Tibial nerve (tissue), 4 donors: ENCODE data around the gene SMAD6. TPM values are rescaled to one million over a fixed set of nuclear protein-coding genes. Genes with fewer than 3 reads are reported as not detected.

Experiments used
- DNase-seq, 2 donors: peaks; one replicate each; pipeline ENCODE4 v3.0.0-alpha.2; 2019; ENCODE audit warnings: low spot score in 2 of 2
- H3K27ac ChIP-seq, 4 donors: fragments of 200-600 bp; sonication (generic) in 3 of 4; one replicate each; pipeline ENCODE4 v1.5.1; 2017 to 2019; ENCODE audit warnings: mild to moderate bottlenecking in 1 of 4
- H3K27me3 ChIP-seq, 2 donors: fragments of 200-600 bp; sonication (generic) in 1 of 2; one replicate each; pipeline versions ENCODE4 v1.5.1 to v1.6.0; 2017 to 2019
- H3K36me3 ChIP-seq, 3 donors: fragments of 200-600 bp; sonication (generic); one replicate each; pipeline ENCODE4 v1.5.1; 2018 to 2019
- H3K4me1 ChIP-seq, 4 donors: fragments of 200-600 bp; sonication (generic) in 3 of 4; one replicate each; pipeline ENCODE4 v1.5.1; 2017 to 2019
- H3K4me3 ChIP-seq, 4 donors: fragments of 200-600 bp; sonication (generic) in 3 of 4; one replicate each; pipeline ENCODE4 v1.5.1; 2017 to 2019; ENCODE audit warnings: mild to moderate bottlenecking in 1 of 4, moderate library complexity in 1 of 4
- H3K9me3 ChIP-seq, 4 donors: fragments of 200-600 bp; sonication (generic) in 3 of 4; one replicate each; pipeline ENCODE4 v1.5.1; 2017 to 2019
- CTCF ChIP-seq, 5 experiments: fragments of 200-600 bp in 3 of 5; fragments of 450-650 bp in 2 of 5; sonication (generic) in 3 of 5; IDR thresholded peaks; one replicate each; pipeline ENCODE4 v1.5.1; 2016 to 2019; ENCODE audit warnings: antibody characterized with exemption in 5 of 5, mild to moderate bottlenecking in 3 of 5, moderate library complexity in 2 of 5
- EP300 ChIP-seq, 2 donors: sonication (generic); formaldehyde crosslinking; IDR thresholded peaks; one replicate each; pipeline ENCODE4 v1.6.1; 2017; ENCODE audit warnings: antibody characterized with exemption in 2 of 2, mild to moderate bottlenecking in 1 of 2
- POLR2A ChIP-seq, 2 donors: fragments of 450-650 bp; IDR thresholded peaks; one replicate each; pipeline ENCODE4 v1.6.1; 2017; ENCODE audit warnings: antibody characterized with exemption in 2 of 2, mild to moderate bottlenecking in 2 of 2, moderate library complexity in 2 of 2
- WGBS, 2 donors: methylation state at CpG; one replicate each; pipeline ENCODE4 v1.1.5; 2018; 5-methylcytosine and 5-hydroxymethylcytosine counted together
- total RNA-seq, 4 donors: library from RNA; depleted of rRNA; stranded (reverse); fragments of >200 nt; gene quantifications; one replicate each; pipeline ENCODE4 v1.1.0, GENCODE V29; 2016

Gene SMAD6
- total RNA-seq, 4 donors from 2014 or later: 41.9 to 57.2 (median 48.6) TPM

GRCh38 chr15:66700412-66700801, 1.6 kb upstream of the SMAD6 start:
- peak overlapping the region; percentile 51 to 84 (median 68) for H3K4me3 ChIP-seq

GRCh38 chr15:66700802-66701421, 1.1 kb upstream of the SMAD6 start:
- no peaks in the 10 kb centered on the region for H3K27me3 ChIP-seq
- H3K4me1 ChIP-seq: peaks cover 0 to 39% (median 16%) of the 10 kb centered on the region in 4 donors
- peak overlapping the region; percentile 58 to 89 (median 85) for H3K27ac ChIP-seq
- no peaks in the 10 kb centered on the region for H3K9me3 ChIP-seq
- TF ChIP-seq CTCF (IDR thresholded peaks at IDR 0.05) (peak in 1 of 5 experiments; percentile 25), EP300 (IDR thresholded peaks at IDR 0.05) (peak in 1 of 2 donors; percentile 71), POLR2A (IDR thresholded peaks at IDR 0.05) (no peak)
- H3K4me3 ChIP-seq: peak overlapping the region; percentile 57 to 90 (median 82)
- WGBS, 2 donors: 3 to 6% methylated on average over 2 to 10 of the region's 68 CpGs
- H3K36me3 ChIP-seq: no peaks in the 10 kb centered on the region
- DNase-seq: peak; percentile 95 to 96

More at GRCh38 chr15:66700412-66700801, 1.6 kb upstream of the SMAD6 start:
- TF ChIP-seq CTCF (IDR thresholded peaks at IDR 0.05) (no peak), POLR2A (IDR thresholded peaks at IDR 0.05) (no peak), EP300 (IDR thresholded peaks at IDR 0.05) (no peak)
- Histone ChIP-seq H3K4me1 (peaks cover 0 to 34% (median 14%) of the 10 kb centered on the region in 4 donors), H3K27ac (peak overlapping the region in 3 of 4 donors; percentile 83 to 89 (median 87)), H3K9me3 (no peaks in the 10 kb centered on the region), H3K36me3 (no peaks in the 10 kb centered on the region), H3K27me3 (no peaks in the 10 kb centered on the region)
- no peak for DNase-seq
- WGBS, 2 donors: 20 to 28% methylated on average over 13 of the region's 13 CpGs

GRCh38 chr15:66701422-66702034, 508 bp upstream of the SMAD6 start:
- peaks cover 0 to 4% (median 0%) of the 10 kb centered on the region in 3 donors for H3K36me3 ChIP-seq
- whole genome bisulfite sequencing, 2 donors: 0 to 1% methylated on average over 20 to 40 of the region's 48 CpGs
- H3K27me3 ChIP-seq: no peaks in the 10 kb centered on the region
- H3K27ac ChIP-seq: peak overlapping the region; percentile 58 to 87 (median 81)
- TF ChIP-seq CTCF (IDR thresholded peaks at IDR 0.05) (no peak), EP300 (IDR thresholded peaks at IDR 0.05) (no peak), POLR2A (IDR thresholded peaks at IDR 0.05) (no peak)
- H3K4me1 ChIP-seq: peaks cover 0 to 45% (median 20%) of the 10 kb centered on the region in 4 donors
- DNase-seq: no peak
- no peaks in the 10 kb centered on the region for H3K9me3 ChIP-seq
- H3K4me3 ChIP-seq: peak overlapping the region; percentile 57 to 90 (median 82)

- Histone ChIP-seq H3K4me3 (peak overlapping the region; percentile 57 to 90 (median 82)), H3K4me1 (peaks cover 0 to 60% (median 25%) of the 10 kb centered on the region in 4 donors), H3K27me3 (no peaks in the 10 kb centered on the region), H3K36me3 (peaks cover 0 to 5% (median 0%) of the 10 kb centered on the region in 3 donors), H3K27ac (peak overlapping the region; percentile 58 to 87 (median 81)), H3K9me3 (no peaks in the 10 kb centered on the region)
- DNase-seq: no peak
- TF ChIP-seq EP300 (IDR thresholded peaks at IDR 0.05): no peak
- TF ChIP-seq CTCF (IDR thresholded peaks at IDR 0.05): no peak
- no peak for TF ChIP-seq POLR2A (IDR thresholded peaks at IDR 0.05)
- WGBS, 2 donors: 0 to 2% methylated on average over 14 to 35 of the region's 95 CpGs
These were observed 927 bp downstream of the SMAD6 start for GRCh38 chr15:66702787-66703539.
